Skeletal muscle tissue (tissue), 4 donors: ENCODE measurements around the gene GPR180. TPM values are rescaled to one million over a fixed set of nuclear protein-coding genes. Genes with fewer than 3 reads are reported as not detected.
A peak's percentile ranks its signal among the peaks of the same experiment; 100 is the strongest.

Source experiments
- H3K27ac ChIP-seq: one replicate; pipeline ENCODE4 v1.7.0; 2013; ENCODE audit warnings: mild to moderate bottlenecking, low read depth, low read length, inconsistent platforms
- H3K27me3 ChIP-seq, 3 donors: one replicate each; pipeline ENCODE4 v1.7.0; 2013; ENCODE audit warnings: low read length in 3 of 3; ENCODE audit not compliant: control insufficient read depth in 3 of 3, insufficient read depth in 3 of 3
- H3K36me3 ChIP-seq, 3 donors: one replicate each; pipeline ENCODE4 v1.7.0; 2013; ENCODE audit warnings: low read length in 3 of 3; ENCODE audit not compliant: control insufficient read depth in 3 of 3, insufficient read depth in 3 of 3
- H3K4me1 ChIP-seq, 3 donors: one replicate each; pipeline ENCODE4 v1.7.0; 2013; ENCODE audit warnings: low read length in 3 of 3, mild to moderate bottlenecking in 3 of 3; ENCODE audit not compliant: control insufficient read depth in 3 of 3, insufficient read depth in 3 of 3
- H3K4me3 ChIP-seq, 3 donors: one replicate each; pipeline ENCODE4 v1.7.0; 2013; ENCODE audit warnings: low read length in 3 of 3
- H3K9ac ChIP-seq, 3 donors: one replicate each; pipeline ENCODE4 v1.7.0; 2013; ENCODE audit warnings: low read length in 3 of 3, mild to moderate bottlenecking in 3 of 3, moderate library complexity in 2 of 3, low read depth in 1 of 3
- H3K9me3 ChIP-seq, 3 donors: one replicate each; pipeline ENCODE4 v1.7.0; 2013; ENCODE audit warnings: low read length in 3 of 3; ENCODE audit not compliant: control insufficient read depth in 3 of 3
- total RNA-seq: library from RNA; depleted of rRNA; stranded (reverse); fragments of >200 nt; gene quantifications from one replicate; pipeline ENCODE4 v1.2.3, GENCODE V29; 2014
- donor health status: Osteomylitis.

The GPR180 gene
- total RNA-seq, result 6.3 TPM

GRCh38 chr13:94601446-94602431, at the start of gene GPR180:
Gene GPR180, plus strand, starts transcription at chr13:94601857. Its CDS starts 71 bp downstream, at chr13:94601928.
- H3K27me3 ChIP-seq, result no peaks in the 10 kb centered on the region
- peak within 1 kb of the TSS; percentile 85 to 89 (median 85) for H3K4me3 ChIP-seq
- H3K9me3 ChIP-seq, result no peaks in the 10 kb centered on the region
- peaks cover 0 to 11% (median 3%) of the 10 kb centered on the region in 3 donors for H3K4me1 ChIP-seq
- peak within 1 kb of the TSS; percentile 72 to 80 (median 77) for H3K9ac ChIP-seq
- H3K27ac ChIP-seq, result peak within 1 kb of the TSS; percentile 47
- peaks cover 0 to 7% (median 0%) of the 10 kb centered on the region in 3 donors for H3K36me3 ChIP-seq

- peaks cover 4 to 6% (median 6%) of the 10 kb centered on the region in 3 donors for H3K4me1 ChIP-seq
- no peaks in the 10 kb centered on the region for H3K27me3 ChIP-seq
- no peaks in the 10 kb centered on the region for H3K36me3 ChIP-seq
- no peaks in the 10 kb centered on the region for H3K9me3 ChIP-seq
- no peak overlapping the region for H3K9ac ChIP-seq
- H3K27ac ChIP-seq, result no peak overlapping the region
- no peak overlapping the region for H3K4me3 ChIP-seq
Measured at GRCh38 chr13:94552095-94552494, 49.6 kb upstream of the GPR180 start.

- H3K27me3 ChIP-seq, result no peaks in the 10 kb centered on the region
- peaks cover under 1 to 6% (median 6%) of the 10 kb centered on the region in 3 donors for H3K4me1 ChIP-seq
- H3K27ac ChIP-seq, result no peak overlapping the region
- no peak overlapping the region for H3K4me3 ChIP-seq
- no peaks in the 10 kb centered on the region for H3K9me3 ChIP-seq
- no peaks in the 10 kb centered on the region for H3K36me3 ChIP-seq
- no peak overlapping the region for H3K9ac ChIP-seq
Measured at GRCh38 chr13:94553766-94554165, 47.9 kb upstream of the GPR180 start.

DNA sequence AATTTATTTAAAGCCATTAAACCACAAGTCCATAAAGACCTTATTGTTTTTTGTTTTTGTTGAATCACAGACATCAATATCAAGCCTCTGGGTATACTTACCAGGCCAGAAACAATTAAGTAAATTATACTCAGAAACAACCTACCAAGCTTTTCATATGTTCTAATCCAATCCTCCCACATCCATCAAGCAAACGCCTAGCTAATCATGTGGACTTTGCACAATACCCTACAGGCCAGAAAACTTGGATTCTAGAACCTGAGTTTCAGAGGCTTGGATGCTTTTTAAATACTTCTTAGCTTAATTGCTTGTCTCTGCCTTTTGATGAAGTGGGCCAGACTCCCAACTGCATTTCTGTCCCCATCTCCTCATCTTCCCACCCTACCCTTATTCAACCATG, 45.6 kb upstream of the GPR180 start:
- H3K27me3 ChIP-seq, result no peaks in the 10 kb centered on the region
- no peaks in the 10 kb centered on the region for H3K9me3 ChIP-seq
- H3K4me1 ChIP-seq, result no peaks in the 10 kb centered on the region
- H3K9ac ChIP-seq, result no peak overlapping the region
- H3K27ac ChIP-seq, result no peak overlapping the region
- no peak overlapping the region for H3K4me3 ChIP-seq
- no peaks in the 10 kb centered on the region for H3K36me3 ChIP-seq

- no peak overlapping the region for H3K4me3 ChIP-seq
- H3K4me1 ChIP-seq, result no peaks in the 10 kb centered on the region
- no peaks in the 10 kb centered on the region for H3K36me3 ChIP-seq
- H3K27ac ChIP-seq, result no peak overlapping the region
- no peaks in the 10 kb centered on the region for H3K9me3 ChIP-seq
- H3K27me3 ChIP-seq, result no peaks in the 10 kb centered on the region
- no peak overlapping the region for H3K9ac ChIP-seq
Measured at GRCh38 chr13:94556621-94557020, 45.0 kb upstream of the GPR180 start.

DNA sequence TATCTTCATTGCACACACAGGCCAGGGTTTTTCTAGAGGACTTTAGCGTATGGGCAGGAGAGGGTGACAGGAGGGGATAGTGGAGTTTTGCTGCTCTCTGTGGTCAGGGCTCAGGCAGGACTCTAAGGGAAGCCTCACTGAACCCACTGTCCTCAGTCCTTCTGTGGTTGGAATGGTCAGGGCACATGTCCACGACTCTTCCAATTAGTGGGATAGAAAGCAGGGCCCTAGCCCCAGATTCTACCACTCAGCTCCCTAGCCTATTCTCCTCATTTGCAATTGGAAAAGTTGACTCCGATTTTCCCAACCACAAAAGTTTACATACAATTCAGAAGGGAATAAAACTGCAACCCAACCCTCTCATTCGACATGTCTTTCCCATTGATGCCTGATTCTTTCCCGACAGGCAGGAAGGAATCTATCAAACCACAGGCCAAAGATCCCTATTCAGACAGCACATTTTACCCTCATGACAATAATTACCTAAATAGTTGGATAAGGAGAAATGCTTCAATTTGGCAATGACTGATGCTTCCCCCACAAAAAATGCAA, 43.9 kb upstream of the GPR180 start:
- Histone ChIP-seq H3K27me3 (no peaks in the 10 kb centered on the region), H3K4me1 (no peaks in the 10 kb centered on the region), H3K27ac (no peak overlapping the region)

DNA sequence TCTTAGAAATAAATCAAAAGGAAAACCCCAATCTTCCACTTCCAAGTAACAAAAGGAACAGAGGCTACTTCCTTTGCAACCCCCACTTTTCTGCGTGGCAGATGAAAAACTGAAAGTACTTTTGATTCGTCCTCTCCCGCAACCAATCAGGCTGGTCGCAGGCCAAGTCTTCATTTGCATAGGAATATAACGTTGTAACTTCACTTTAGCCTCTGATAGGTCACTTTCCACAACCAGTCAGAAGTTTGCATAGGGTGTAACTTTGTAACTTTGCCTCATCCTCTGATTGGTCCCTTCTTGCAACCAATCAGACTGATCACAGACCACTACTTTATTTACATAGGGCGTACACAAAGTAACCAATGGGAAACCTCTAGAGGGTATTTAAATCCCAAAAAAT, 42.9 kb upstream of the GPR180 start:
- H3K36me3 ChIP-seq, result no peaks in the 10 kb centered on the region
- no peak overlapping the region for H3K4me3 ChIP-seq
- H3K4me1 ChIP-seq, result no peaks in the 10 kb centered on the region
- H3K9ac ChIP-seq, result no peak overlapping the region
- no peaks in the 10 kb centered on the region for H3K9me3 ChIP-seq
- H3K27ac ChIP-seq, result no peak overlapping the region
- H3K27me3 ChIP-seq, result no peaks in the 10 kb centered on the region

More for the DNA sequence above, 43.9 kb upstream of the GPR180 start:
- H3K9me3 ChIP-seq, result no peaks in the 10 kb centered on the region
- H3K9ac ChIP-seq, result no peak overlapping the region
- H3K36me3 ChIP-seq, result no peaks in the 10 kb centered on the region
- H3K4me3 ChIP-seq, result no peak overlapping the region

DNA sequence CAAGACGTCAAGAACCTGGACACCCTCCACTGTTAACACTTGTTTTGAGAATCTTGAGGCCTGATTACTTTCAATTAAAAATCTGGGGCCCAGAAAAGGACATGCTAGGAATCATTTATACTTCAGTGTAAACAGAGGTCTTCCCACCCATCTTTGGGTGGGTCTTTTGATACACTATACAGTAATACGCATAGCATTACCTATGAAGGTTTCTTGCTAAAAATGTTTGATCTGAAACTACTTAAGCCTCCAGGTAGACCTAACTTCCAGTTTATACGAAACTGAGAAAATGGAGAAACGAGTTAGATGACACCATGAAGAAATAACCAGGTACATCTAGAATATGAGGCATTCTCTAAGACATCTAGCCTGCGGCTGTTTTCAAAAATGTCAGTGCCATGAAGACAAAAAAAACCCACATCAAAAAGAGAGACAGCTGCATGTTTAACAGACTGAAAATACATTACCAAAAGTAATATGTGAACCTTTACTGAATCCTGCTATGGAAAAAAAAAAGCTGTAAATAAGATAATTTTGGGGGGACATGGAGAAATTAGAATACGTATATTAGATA, 42.3 kb upstream of the GPR180 start:
- Histone ChIP-seq H3K36me3 (no peaks in the 10 kb centered on the region), H3K27me3 (no peaks in the 10 kb centered on the region), H3K9me3 (no peaks in the 10 kb centered on the region), H3K27ac (no peak overlapping the region), H3K4me3 (no peak overlapping the region), H3K9ac (no peak overlapping the region), H3K4me1 (no peaks in the 10 kb centered on the region)

- Histone ChIP-seq H3K27me3 (no peaks in the 10 kb centered on the region), H3K36me3 (no peaks in the 10 kb centered on the region), H3K9me3 (no peaks in the 10 kb centered on the region), H3K4me1 (no peaks in the 10 kb centered on the region), H3K27ac (no peak overlapping the region), H3K9ac (no peak overlapping the region), H3K4me3 (no peak overlapping the region)
Measured at GRCh38 chr13:94560116-94560515, 41.5 kb upstream of the GPR180 start.

GRCh38 chr13:94561126-94561525, 40.5 kb upstream of the GPR180 start:
- Histone ChIP-seq H3K27me3 (no peaks in the 10 kb centered on the region), H3K27ac (no peak overlapping the region), H3K36me3 (no peaks in the 10 kb centered on the region), H3K9me3 (no peaks in the 10 kb centered on the region), H3K4me3 (no peak overlapping the region), H3K4me1 (no peaks in the 10 kb centered on the region), H3K9ac (no peak overlapping the region)
